BLaER1 (cell line): ENCODE measurements around the gene TAOK1.
"Not testable (repeated sequence)": the region's sequence is repeated elsewhere in the genome, so short reads cannot be mapped to it uniquely, and the experiment has no call there.

ENCODE experiments used
- H3K27ac ChIP-seq: shearing (Covaris generic); formaldehyde crosslinking; 2 replicates; pipeline ENCODE4 v1.8.1; 2022
- H3K27me3 ChIP-seq: shearing (Covaris generic); formaldehyde crosslinking; 2 replicates; pipeline ENCODE4 v1.8.1; 2022
- H3K36me3 ChIP-seq: shearing (Covaris generic); formaldehyde crosslinking; 2 replicates; pipeline ENCODE4 v1.8.1; 2022
- H3K4me1 ChIP-seq: shearing (Covaris generic); formaldehyde crosslinking; 2 replicates; pipeline ENCODE4 v1.8.1; 2022
- H3K4me2 ChIP-seq: shearing (Covaris generic); formaldehyde crosslinking; 2 replicates; pipeline ENCODE4 v1.8.1; 2022
- H3K4me3 ChIP-seq: shearing (Covaris generic); formaldehyde crosslinking; 2 replicates; pipeline ENCODE4 v1.8.1; 2022
- H3K9ac ChIP-seq: shearing (Covaris generic); formaldehyde crosslinking; 2 replicates; pipeline ENCODE4 v1.8.1; 2022
- H3K9me3 ChIP-seq: shearing (Covaris generic); formaldehyde crosslinking; 2 replicates; pipeline ENCODE4 v1.8.1; 2022
- H4K20me1 ChIP-seq: shearing (Covaris generic); formaldehyde crosslinking; 2 replicates; pipeline ENCODE4 v1.8.1; 2022
- Cebpa-rat ChIP-seq: shearing (Covaris generic); IDR thresholded peaks from 2 replicates; pipeline ENCODE4 v1.8.1; 2022

Gene TAOK1

GRCh38 chr17:29469276-29469675, 79.1 kb downstream of the TAOK1 start:
- Histone ChIP-seq H3K4me1 (no peaks in the 10 kb centered on the region), H3K36me3 (peaks cover 88% of the 10 kb centered on the region)
- no peak for TF ChIP-seq Cebpa-rat

DNA sequence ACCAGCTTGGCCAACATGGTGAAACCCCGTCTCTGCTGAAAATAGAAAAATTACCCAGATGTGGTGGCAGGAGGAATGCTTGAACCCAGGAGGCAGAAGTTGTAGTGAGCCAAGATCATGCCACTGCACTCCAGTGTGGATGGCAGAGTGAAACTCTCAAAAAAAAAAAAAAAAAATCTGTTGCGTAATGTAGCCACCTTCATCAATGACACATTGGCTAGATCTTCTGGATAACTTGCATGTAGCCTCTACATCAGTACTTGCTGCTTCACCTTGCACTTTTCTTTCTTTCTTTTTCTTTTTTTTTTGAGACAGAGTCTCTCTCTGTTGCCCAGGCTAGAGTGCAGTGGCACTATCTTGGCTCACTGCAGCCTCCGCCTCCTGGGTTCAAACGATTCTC, 83.3 kb downstream of the TAOK1 start:
- not testable (repeated sequence) for H3K9me3 ChIP-seq, H3K27me3 ChIP-seq, H3K27ac ChIP-seq, H3K4me1 ChIP-seq, H3K4me3 ChIP-seq, H3K9ac ChIP-seq, H4K20me1 ChIP-seq, H3K4me2 ChIP-seq
- TF ChIP-seq Cebpa-rat = 0 out of 2 replicates have a peak, but pooled peaks have one; percentile 45
- peaks cover 80% of the 10 kb centered on the region for H3K36me3 ChIP-seq

More at GRCh38 chr17:29469276-29469675, 79.1 kb downstream of the TAOK1 start:
- Histone ChIP-seq H4K20me1 (0 out of 2 replicates have a peak, but pooled peaks cover 4% of the 10 kb centered on the region), H3K4me3 (no peak overlapping the region), H3K4me2 (no peak overlapping the region), H3K27me3 (no peaks in the 10 kb centered on the region), H3K27ac (no peak overlapping the region), H3K9ac (no peak overlapping the region), H3K9me3 (no peaks in the 10 kb centered on the region)

GRCh38 chr17:29474297-29474696, 84.1 kb downstream of the TAOK1 start:
- H3K27ac ChIP-seq = no peak overlapping the region
- peaks cover 77% of the 10 kb centered on the region for H3K36me3 ChIP-seq
- no peaks in the 10 kb centered on the region for H4K20me1 ChIP-seq
- H3K4me3 ChIP-seq = no peak overlapping the region
- H3K27me3 ChIP-seq = no peaks in the 10 kb centered on the region
- TF ChIP-seq Cebpa-rat = no peak
- H3K4me2 ChIP-seq = no peak overlapping the region
- H3K9ac ChIP-seq = no peak overlapping the region
- no peaks in the 10 kb centered on the region for H3K9me3 ChIP-seq
- H3K4me1 ChIP-seq = no peaks in the 10 kb centered on the region

GRCh38 chr17:29475891-29476290, 85.7 kb downstream of the TAOK1 start:
- no peak overlapping the region for H3K4me2 ChIP-seq
- H3K27me3 ChIP-seq = no peaks in the 10 kb centered on the region
- no peaks in the 10 kb centered on the region for H3K4me1 ChIP-seq
- no peak overlapping the region for H3K9ac ChIP-seq
- no peak for TF ChIP-seq Cebpa-rat
- H4K20me1 ChIP-seq = no peaks in the 10 kb centered on the region
- no peak overlapping the region for H3K27ac ChIP-seq
- no peaks in the 10 kb centered on the region for H3K9me3 ChIP-seq
- no peak overlapping the region for H3K4me3 ChIP-seq
- peaks cover 74% of the 10 kb centered on the region for H3K36me3 ChIP-seq

DNA sequence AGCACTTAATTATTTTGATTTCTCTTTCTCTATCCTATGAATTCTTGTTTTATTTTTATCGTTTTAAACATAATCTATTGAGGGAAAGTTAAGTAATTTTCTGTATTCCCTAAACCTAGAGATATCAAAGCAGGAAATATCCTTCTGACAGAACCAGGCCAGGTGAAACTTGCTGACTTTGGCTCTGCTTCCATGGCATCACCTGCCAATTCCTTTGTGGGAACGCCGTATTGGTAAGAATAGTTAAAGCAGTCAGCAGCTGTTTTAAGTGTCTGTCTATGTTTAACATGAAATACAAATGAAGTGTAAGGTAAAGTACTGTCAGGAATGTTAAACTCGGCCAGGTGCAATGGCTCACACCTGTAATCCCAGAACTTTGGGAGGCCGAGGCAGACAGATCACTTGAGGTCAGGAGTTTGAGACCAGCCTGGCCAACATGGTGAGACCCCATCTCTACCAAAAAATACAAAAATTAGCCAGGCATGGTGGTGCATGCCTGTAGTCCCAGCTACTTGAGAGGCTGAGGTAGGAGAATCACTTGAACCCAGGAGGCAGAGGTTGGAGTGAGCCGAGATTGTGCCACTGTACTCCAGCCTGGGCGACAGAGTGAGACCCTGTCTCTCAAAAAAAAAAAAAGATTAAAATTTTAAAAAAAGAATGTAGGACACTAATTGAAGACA, 90.2 kb downstream of the TAOK1 start:
- H4K20me1 ChIP-seq, H3K27ac ChIP-seq, H3K27me3 ChIP-seq, H3K9me3 ChIP-seq, H3K4me1 ChIP-seq, H3K4me3 ChIP-seq, H3K9ac ChIP-seq, H3K4me2 ChIP-seq: not testable (repeated sequence)
- H3K36me3 ChIP-seq = peaks cover 65% of the 10 kb centered on the region

GRCh38 chr17:29483503-29483902, 93.3 kb downstream of the TAOK1 start:
- Histone ChIP-seq H3K9ac (no peak overlapping the region), H3K4me1 (no peaks in the 10 kb centered on the region), H3K4me3 (no peak overlapping the region), H3K4me2 (no peak overlapping the region), H4K20me1 (no peaks in the 10 kb centered on the region), H3K27ac (no peak overlapping the region), H3K27me3 (no peaks in the 10 kb centered on the region), H3K9me3 (no peaks in the 10 kb centered on the region), H3K36me3 (peaks cover 78% of the 10 kb centered on the region)
- no peak for TF ChIP-seq Cebpa-rat

DNA sequence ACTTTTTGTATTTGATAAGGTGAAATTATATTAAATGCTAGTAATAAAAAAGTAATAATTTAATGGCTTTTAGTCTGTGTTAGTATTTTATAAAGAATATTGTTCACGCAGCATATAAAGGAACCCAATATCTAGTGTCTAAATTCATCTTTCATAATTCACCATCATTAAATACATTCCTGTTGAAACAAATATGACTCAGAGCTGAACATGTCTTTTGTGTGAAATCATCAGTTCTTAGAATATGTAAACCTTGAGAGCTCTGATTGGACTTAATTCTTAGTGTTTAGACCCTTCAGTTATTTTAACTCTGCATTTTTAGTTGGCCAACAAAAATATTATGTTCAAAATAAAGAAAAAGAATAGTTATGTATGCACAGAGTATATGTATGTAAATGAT, 104.8 kb downstream of the TAOK1 start:
- Histone ChIP-seq H3K4me1 (no peaks in the 10 kb centered on the region), H3K36me3 (peaks cover 83% of the 10 kb centered on the region)

GRCh38 chr17:29504711-29505110, 114.5 kb downstream of the TAOK1 start:
- TF ChIP-seq Cebpa-rat = no peak
- no peak overlapping the region for H3K9ac ChIP-seq
- H3K4me1 ChIP-seq = no peaks in the 10 kb centered on the region
- no peaks in the 10 kb centered on the region for H4K20me1 ChIP-seq
- H3K4me3 ChIP-seq = no peak overlapping the region
- no peaks in the 10 kb centered on the region for H3K27me3 ChIP-seq
- no peaks in the 10 kb centered on the region for H3K9me3 ChIP-seq
- H3K4me2 ChIP-seq = no peak overlapping the region
- no peak overlapping the region for H3K27ac ChIP-seq
- peaks cover 88% of the 10 kb centered on the region for H3K36me3 ChIP-seq

More for the DNA sequence above, 104.8 kb downstream of the TAOK1 start:
- Histone ChIP-seq H3K4me3 (no peak overlapping the region), H3K27ac (no peak overlapping the region), H3K9me3 (no peaks in the 10 kb centered on the region), H3K4me2 (no peak overlapping the region), H4K20me1 (no peaks in the 10 kb centered on the region), H3K9ac (no peak overlapping the region), H3K27me3 (no peaks in the 10 kb centered on the region)
- TF ChIP-seq Cebpa-rat = no peak

DNA sequence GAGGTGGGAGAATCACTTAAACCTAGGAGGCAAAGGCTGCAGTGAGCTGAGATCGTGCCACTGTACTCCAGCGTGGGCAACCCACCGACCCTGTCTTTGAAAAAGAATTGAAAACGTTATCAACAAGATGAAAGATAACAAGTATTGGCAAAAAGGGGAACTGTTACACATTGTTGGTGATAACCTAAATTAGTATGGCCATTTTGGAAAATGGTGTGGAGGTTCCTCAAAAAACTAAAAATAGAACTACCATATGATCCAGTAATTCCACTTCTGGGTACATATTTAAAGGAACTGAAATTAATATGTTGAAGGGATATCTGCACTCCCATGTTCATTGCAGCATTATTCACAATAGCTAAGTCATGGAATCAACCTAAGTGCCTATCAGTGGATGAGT, 115.7 kb downstream of the TAOK1 start:
- peaks cover 88% of the 10 kb centered on the region for H3K36me3 ChIP-seq
- no peak overlapping the region for H3K4me2 ChIP-seq
- no peaks in the 10 kb centered on the region for H3K9me3 ChIP-seq

GRCh38 chr17:29510953-29511352, 120.8 kb downstream of the TAOK1 start:
- Histone ChIP-seq H3K27me3 (no peaks in the 10 kb centered on the region), H3K4me3 (no peak overlapping the region), H3K4me1 (no peaks in the 10 kb centered on the region), H3K36me3 (peaks cover 88% of the 10 kb centered on the region), H3K4me2 (no peak overlapping the region), H3K9me3 (no peaks in the 10 kb centered on the region), H4K20me1 (no peaks in the 10 kb centered on the region), H3K9ac (no peak overlapping the region), H3K27ac (no peak overlapping the region)
- no peak for TF ChIP-seq Cebpa-rat

More for the DNA sequence above, 115.7 kb downstream of the TAOK1 start:
- no peaks in the 10 kb centered on the region for H3K27me3 ChIP-seq
- H4K20me1 ChIP-seq = no peaks in the 10 kb centered on the region
- no peak for TF ChIP-seq Cebpa-rat
- H3K27ac ChIP-seq = no peak overlapping the region
- no peak overlapping the region for H3K9ac ChIP-seq
- H3K4me1 ChIP-seq = no peaks in the 10 kb centered on the region
- no peak overlapping the region for H3K4me3 ChIP-seq

DNA sequence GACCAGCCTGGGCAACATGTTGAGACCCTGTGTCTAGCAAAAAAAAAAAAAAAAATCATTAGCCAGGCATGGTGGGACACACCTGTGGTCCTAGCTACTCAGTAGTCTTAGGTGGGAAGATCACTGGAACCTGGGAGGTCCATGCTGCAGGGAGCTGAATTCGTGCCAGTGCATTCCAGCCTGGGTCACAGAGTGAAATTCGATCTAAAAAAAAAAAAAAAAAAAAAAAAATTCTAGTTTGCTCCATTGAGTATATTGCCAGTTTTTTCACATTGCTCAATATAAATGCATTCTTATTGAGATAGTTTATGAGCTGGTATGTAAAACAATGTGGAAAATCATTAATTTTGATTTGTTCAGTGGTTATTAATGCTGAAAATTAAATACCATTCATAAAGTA, 124.6 kb downstream of the TAOK1 start:
- Histone ChIP-seq H4K20me1 (no peaks in the 10 kb centered on the region), H3K4me3 (no peak overlapping the region), H3K9ac (no peak overlapping the region), H3K4me2 (no peak overlapping the region), H3K27ac (no peak overlapping the region), H3K4me1 (no peaks in the 10 kb centered on the region), H3K9me3 (no peaks in the 10 kb centered on the region), H3K36me3 (peaks cover 98% of the 10 kb centered on the region), H3K27me3 (no peaks in the 10 kb centered on the region)
- no peak for TF ChIP-seq Cebpa-rat
